GM12864 (cell line): ENCODE results near the gene SYT7.

Experiments used
- DNase-seq: peaks from one replicate; pipeline ENCODE4 v3.0.0-alpha.2; 2011; ENCODE audit warnings: low read depth
- H3K4me3 ChIP-seq: 2 replicates; pipeline ENCODE4 v1.5.1; 2011; ENCODE audit warnings: mild to moderate bottlenecking, low read depth, low read length, control low read depth
- CTCF ChIP-seq: IDR thresholded peaks from 2 replicates; pipeline ENCODE4 v1.5.1; 2011; ENCODE audit warnings: low read depth, mild to moderate bottlenecking, moderate library complexity, low read length, control low read depth, inconsistent platforms; ENCODE audit errors: missing control alignments

SYT7 gene

GRCh38 chr11:61522881-61523280, 58.0 kb downstream of the SYT7 start:
- no peak for DNase-seq
- no peak for TF ChIP-seq CTCF
- no peak overlapping the region for H3K4me3 ChIP-seq

GRCh38 chr11:61518032-61518795, 62.7 kb downstream of the SYT7 start:
- no peak for TF ChIP-seq CTCF
- no peak overlapping the region for H3K4me3 ChIP-seq
- DNase-seq = no peak

- H3K4me3 ChIP-seq = no peak overlapping the region
- DNase-seq = no peak
- peak; percentile 99 for TF ChIP-seq CTCF
Measured at GRCh38 chr11:61516675-61517572, 64.0 kb downstream of the SYT7 start.

- no peak overlapping the region for H3K4me3 ChIP-seq
Measured at GRCh38 chr11:61516191-61516590, 64.7 kb downstream of the SYT7 start.

GRCh38 chr11:61515686-61516085, 65.2 kb downstream of the SYT7 start:
- H3K4me3 ChIP-seq = no peak overlapping the region
- no peak for DNase-seq
- no peak for TF ChIP-seq CTCF

More at GRCh38 chr11:61516191-61516590, 64.7 kb downstream of the SYT7 start:
- DNase-seq = no peak
- no peak for TF ChIP-seq CTCF

GRCh38 chr11:61514050-61514917, 66.6 kb downstream of the SYT7 start:
- TF ChIP-seq CTCF = no peak
- H3K4me3 ChIP-seq = no peak overlapping the region
- no peak for DNase-seq
